CD4-positive, CD25-positive, alpha-beta regulatory T cell (primary cell): ENCODE measurements around the gene RERE. TPM values are rescaled to one million over a fixed set of nuclear protein-coding genes. Genes with fewer than 3 reads are reported as not detected.

ENCODE experiments used
- ATAC-seq, 2 donors: fragments of 150-1000 bp; cut with Tn5 transposase; one replicate each; pipeline ENCODE4 v1.10.0; 2021; ENCODE audit warnings: low read depth in 2 of 2, moderate number of reproducible peaks in 2 of 2, moderate library complexity in 1 of 2
- DNase-seq, 3 donors: peaks; one replicate each; pipeline versions ENCODE4 v3.0.0 to v3.0.0-alpha.2; 2012 to 2022; ENCODE audit warnings: mixed read lengths in 1 of 3
- H3K27ac ChIP-seq: one replicate; pipeline ENCODE4 v1.7.0; 2013; ENCODE audit warnings: mild to moderate bottlenecking, low read length; ENCODE audit not compliant: insufficient read depth, poor library complexity, severe bottlenecking
- H3K27me3 ChIP-seq: one replicate; pipeline ENCODE4 v1.7.0; 2013; ENCODE audit warnings: low read length; ENCODE audit not compliant: control insufficient read depth, insufficient read depth
- H3K36me3 ChIP-seq: one replicate; pipeline ENCODE4 v1.7.0; 2013; ENCODE audit warnings: mild to moderate bottlenecking, low read length, moderate library complexity; ENCODE audit not compliant: control insufficient read depth, insufficient read depth
- H3K4me1 ChIP-seq: 2 replicates; pipeline ENCODE4 v1.7.0; 2013; ENCODE audit warnings: mild to moderate bottlenecking, low read length; ENCODE audit not compliant: insufficient read depth, control insufficient read depth, poor library complexity, severe bottlenecking
- H3K4me3 ChIP-seq: one replicate; pipeline ENCODE4 v1.7.0; 2013; ENCODE audit warnings: low read depth, mild to moderate bottlenecking, low read length, moderate library complexity
- H3K9me3 ChIP-seq, 2 experiments: 1 replicate in 1 of 2; 2 replicates in 1 of 2; pipeline ENCODE4 v1.7.0; 2013; ENCODE audit warnings: low read length in 2 of 2, mild to moderate bottlenecking in 1 of 2, moderate library complexity in 1 of 2; ENCODE audit not compliant: control insufficient read depth in 2 of 2
- H3K27ac Mint-ChIP-seq, 3 donors: one replicate each; pipeline ENCODE4 v1.8.0; 2020 to 2022; ENCODE audit warnings: mild to moderate bottlenecking in 3 of 3, mixed read lengths in 3 of 3, moderate library complexity in 2 of 3
- H3K27me3 Mint-ChIP-seq: one replicate; pipeline ENCODE4 v1.8.0; 2022; ENCODE audit warnings: mild to moderate bottlenecking, mixed read lengths
- H3K36me3 Mint-ChIP-seq: one replicate; pipeline ENCODE4 v1.8.0; 2020; ENCODE audit warnings: mixed read lengths
- H3K4me1 Mint-ChIP-seq, 4 donors: one replicate each; pipeline ENCODE4 v1.8.0; 2020 to 2022; ENCODE audit warnings: mixed read lengths in 4 of 4, mild to moderate bottlenecking in 1 of 4
- H3K4me3 Mint-ChIP-seq, 4 donors: one replicate each; pipeline ENCODE4 v1.8.0; 2020 to 2022; ENCODE audit warnings: mild to moderate bottlenecking in 4 of 4, mixed read lengths in 4 of 4, moderate library complexity in 3 of 4
- H3K9me3 Mint-ChIP-seq, 7 donors: one replicate each; pipeline ENCODE4 v1.8.0; 2020 to 2022; ENCODE audit warnings: mixed read lengths in 7 of 7, mild to moderate bottlenecking in 3 of 7, moderate library complexity in 2 of 7
- polyA plus RNA-seq, 4 donors: library from polyadenylated mRNA; unstranded; fragments of 300-500 nt; fragmentation: Illumina TruSeq; gene quantifications; one replicate each; pipeline ENCODE4 v1.2.3, GENCODE V29; 2021
- total RNA-seq: library from RNA; stranded (reverse); gene quantifications from one replicate; pipeline ENCODE4 v1.2.3, GENCODE V29; 2022

Gene RERE
- total and polyA plus RNA-seq, 5 donors from 2014 or later, result 3.1 to 127 (median 5.7) TPM

GRCh38 chr1:8660411-8660828 lies 157.0 kb downstream of the RERE start:
- no peak for ATAC-seq
- H3K27me3 ChIP-seq, result no peaks in the 10 kb centered on the region
- no peak for DNase-seq
- Mint-ChIP-seq H3K9me3 (no peaks in the 10 kb centered on the region), H3K27me3 (no peaks in the 10 kb centered on the region), H3K4me3 (no peak overlapping the region), H3K4me1 (peaks cover 4 to 7% (median 4%) of the 10 kb centered on the region in 4 donors), H3K36me3 (peaks cover 13% of the 10 kb centered on the region), H3K27ac (no peak overlapping the region)
- H3K27ac ChIP-seq, result no peak overlapping the region
- H3K4me1 ChIP-seq, result peaks cover 34% of the 10 kb centered on the region
- no peaks in the 10 kb centered on the region for H3K36me3 ChIP-seq
- H3K4me3 ChIP-seq, result no peak overlapping the region
- H3K9me3 ChIP-seq, result no peaks in the 10 kb centered on the region

GRCh38 chr1:8659593-8659992 lies 157.8 kb downstream of the RERE start:
- no peak for DNase-seq
- no peaks in the 10 kb centered on the region for H3K36me3 ChIP-seq
- peaks cover 34% of the 10 kb centered on the region for H3K4me1 ChIP-seq
- H3K27ac ChIP-seq, result no peak overlapping the region
- H3K4me3 ChIP-seq, result no peak overlapping the region
- Mint-ChIP-seq H3K27ac (no peak overlapping the region), H3K9me3 (no peaks in the 10 kb centered on the region), H3K4me3 (no peak overlapping the region), H3K27me3 (no peaks in the 10 kb centered on the region), H3K4me1 (peaks cover 4 to 7% (median 5%) of the 10 kb centered on the region in 4 donors), H3K36me3 (peaks cover 17% of the 10 kb centered on the region)
- no peaks in the 10 kb centered on the region for H3K27me3 ChIP-seq
- no peaks in the 10 kb centered on the region for H3K9me3 ChIP-seq
- ATAC-seq, result no peak

- H3K27ac Mint-ChIP-seq, result no peak overlapping the region
- Histone ChIP-seq H3K9me3 (no peaks in the 10 kb centered on the region), H3K27me3 (no peaks in the 10 kb centered on the region), H3K4me3 (no peak overlapping the region), H3K27ac (no peak overlapping the region), H3K4me1 (peaks cover 11% of the 10 kb centered on the region), H3K36me3 (no peaks in the 10 kb centered on the region)
- H3K4me1 Mint-ChIP-seq, result peaks cover 12 to 34% (median 19%) of the 10 kb centered on the region in 4 donors
- no peak overlapping the region for H3K4me3 Mint-ChIP-seq
- no peak for DNase-seq
- peaks cover 25% of the 10 kb centered on the region for H3K36me3 Mint-ChIP-seq
- H3K27me3 Mint-ChIP-seq, result no peaks in the 10 kb centered on the region
- no peaks in the 10 kb centered on the region for H3K9me3 Mint-ChIP-seq
- no peak for ATAC-seq
Observed at GRCh38 chr1:8653878-8654277, 163.6 kb downstream of the RERE start.

- H3K27me3 Mint-ChIP-seq, result no peaks in the 10 kb centered on the region
- Histone ChIP-seq H3K27ac (no peak overlapping the region), H3K36me3 (no peaks in the 10 kb centered on the region), H3K4me3 (no peak overlapping the region), H3K9me3 (no peaks in the 10 kb centered on the region), H3K27me3 (no peaks in the 10 kb centered on the region), H3K4me1 (peaks cover 11% of the 10 kb centered on the region)
- ATAC-seq (no peak), DNase-seq (peak in 1 of 3 donors; percentile 34)
- no peak overlapping the region for H3K4me3 Mint-ChIP-seq
- H3K9me3 Mint-ChIP-seq, result no peaks in the 10 kb centered on the region
- peaks cover 10 to 34% (median 18%) of the 10 kb centered on the region in 4 donors for H3K4me1 Mint-ChIP-seq
- H3K27ac Mint-ChIP-seq, result peak overlapping the region in 2 of 3 donors; percentile 13 to 69
- H3K36me3 Mint-ChIP-seq, result peaks cover 22% of the 10 kb centered on the region
Observed at GRCh38 chr1:8652467-8653046, 164.9 kb downstream of the RERE start.

DNA sequence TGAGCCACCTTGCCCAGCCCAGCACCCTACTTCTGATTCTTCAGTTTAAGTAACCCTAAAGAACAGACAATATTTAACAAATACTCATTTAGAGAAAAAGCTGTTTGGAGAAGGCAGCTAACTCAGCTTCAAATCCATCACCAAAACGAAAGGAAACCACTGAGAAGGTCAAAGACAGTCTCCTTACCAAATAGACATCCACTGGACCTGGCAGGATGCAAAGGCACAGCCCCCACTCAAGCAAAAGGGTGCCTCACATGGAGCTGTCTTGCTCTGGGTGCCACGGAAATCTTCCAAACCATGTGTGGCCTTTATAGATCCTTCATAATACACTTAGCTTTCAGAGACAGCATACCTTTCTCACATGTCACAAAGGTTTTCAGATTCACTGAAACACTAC lies 165.5 kb downstream of the RERE start:
- no peaks in the 10 kb centered on the region for H3K9me3 Mint-ChIP-seq
- peaks cover 10 to 34% (median 18%) of the 10 kb centered on the region in 4 donors for H3K4me1 Mint-ChIP-seq
- DNase-seq, result peak in 1 of 3 donors; percentile 53
- peaks cover 22% of the 10 kb centered on the region for H3K36me3 Mint-ChIP-seq
- no peak for ATAC-seq
- Histone ChIP-seq H3K9me3 (no peaks in the 10 kb centered on the region), H3K4me3 (peak overlapping the region; percentile 44), H3K27me3 (no peaks in the 10 kb centered on the region), H3K4me1 (peaks cover 11% of the 10 kb centered on the region), H3K27ac (no peak overlapping the region), H3K36me3 (no peaks in the 10 kb centered on the region)
- no peaks in the 10 kb centered on the region for H3K27me3 Mint-ChIP-seq
- peak overlapping the region; percentile 13 to 69 (median 26) for H3K27ac Mint-ChIP-seq
- peak overlapping the region in 1 of 4 donors; percentile 7 for H3K4me3 Mint-ChIP-seq

DNA sequence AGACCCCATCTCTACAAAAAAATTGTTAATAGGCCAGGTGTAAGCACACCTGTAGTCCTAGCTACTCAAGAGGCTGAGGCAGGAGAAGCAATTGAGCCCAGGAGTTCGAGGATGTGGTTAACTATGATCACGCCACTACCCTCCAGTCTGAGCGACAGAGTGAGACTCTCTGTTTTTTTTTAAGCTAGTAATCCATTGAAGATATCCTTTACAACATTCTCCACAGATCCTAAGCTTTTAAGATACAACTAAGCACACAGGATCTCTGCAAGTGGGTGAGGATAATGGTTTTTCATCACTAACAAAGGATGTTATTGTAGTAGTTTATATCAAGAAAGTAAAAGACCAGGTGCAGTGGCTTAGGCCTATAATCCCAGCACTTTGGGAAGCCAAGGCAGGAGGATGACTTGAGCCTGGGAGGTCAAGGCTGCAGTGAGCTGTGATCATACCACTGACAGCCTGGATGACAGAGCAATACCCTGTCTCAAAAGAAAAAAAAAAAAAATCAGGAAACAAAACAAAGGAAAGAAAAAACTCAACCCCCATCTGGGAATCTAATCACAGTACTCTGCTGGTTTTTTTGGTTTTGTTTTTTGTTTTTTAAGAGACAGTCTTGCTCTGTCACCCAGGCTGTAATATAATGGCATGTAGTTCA lies 166.1 kb downstream of the RERE start:
- Mint-ChIP-seq H3K4me3 (peak overlapping the region in 2 of 4 donors; percentile 7 to 9), H3K27ac (peak overlapping the region; percentile 3 to 69 (median 13))
- no peak overlapping the region for H3K27ac ChIP-seq

DNA sequence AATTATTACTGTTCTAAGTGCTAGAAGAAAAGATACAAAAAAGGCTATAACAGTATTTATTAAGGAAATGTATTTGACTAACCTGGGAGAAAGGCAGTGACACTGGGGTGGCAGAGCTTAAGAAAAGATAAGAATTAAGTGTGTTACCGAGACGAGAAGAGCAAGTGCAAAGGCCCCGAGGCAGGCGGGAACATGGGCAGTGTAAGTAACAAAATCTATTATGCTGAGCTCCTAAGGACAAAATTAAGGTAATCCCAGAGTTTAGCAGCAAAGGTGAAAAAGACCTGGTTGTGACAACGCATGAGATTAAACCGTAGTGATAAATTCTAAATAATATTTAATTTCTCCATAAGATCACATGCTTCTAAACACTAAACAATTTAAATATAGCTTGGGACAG lies 167.6 kb downstream of the RERE start:
- peaks cover 11 to 32% (median 19%) of the 10 kb centered on the region in 4 donors for H3K4me1 Mint-ChIP-seq
- H3K9me3 ChIP-seq, result no peaks in the 10 kb centered on the region

More for the DNA sequence above, 166.1 kb downstream of the RERE start:
- Histone ChIP-seq H3K36me3 (no peaks in the 10 kb centered on the region), H3K27me3 (no peaks in the 10 kb centered on the region), H3K4me3 (peak overlapping the region; percentile 44), H3K9me3 (no peaks in the 10 kb centered on the region), H3K4me1 (peaks cover 11% of the 10 kb centered on the region)
- Mint-ChIP-seq H3K4me1 (peaks cover 10 to 34% (median 18%) of the 10 kb centered on the region in 4 donors), H3K36me3 (peaks cover 22% of the 10 kb centered on the region), H3K9me3 (no peaks in the 10 kb centered on the region), H3K27me3 (no peaks in the 10 kb centered on the region)
- DNase-seq (peak in 2 of 3 donors; percentile 29 to 80), ATAC-seq (peak; percentile 53 to 78)

More for the DNA sequence above, 167.6 kb downstream of the RERE start:
- H3K36me3 ChIP-seq, result no peaks in the 10 kb centered on the region
- Mint-ChIP-seq H3K4me3 (peak overlapping the region in 1 of 4 donors; percentile 36), H3K27me3 (no peaks in the 10 kb centered on the region), H3K36me3 (peaks cover 11% of the 10 kb centered on the region), H3K27ac (peak overlapping the region in 1 of 3 donors; percentile 22), H3K9me3 (no peaks in the 10 kb centered on the region)
- DNase-seq (no peak), ATAC-seq (no peak)
- no peak overlapping the region for H3K4me3 ChIP-seq
- peaks cover 11% of the 10 kb centered on the region for H3K4me1 ChIP-seq
- H3K27me3 ChIP-seq, result no peaks in the 10 kb centered on the region
- no peak overlapping the region for H3K27ac ChIP-seq
